ENCODE measurements around the gene NOXO1.

NOXO1 gene

GRCh38 chr16:1997494-1998359 is 16.5 kb upstream of the NOXO1 start:
- DNase-seq (ENCODE audit: low read depth in 2 of 2), result no peak

GRCh38 chr16:1993731-1994131 is 12.5 kb upstream of the NOXO1 start:
- no peak for DNase-seq (ENCODE audit: low read depth in 2 of 2)

GRCh38 chr16:1992704-1993317 is 11.5 kb upstream of the NOXO1 start:
- no peak for DNase-seq (ENCODE audit: low read depth in 2 of 2)

GRCh38 chr16:1991948-1992703 is 10.9 kb upstream of the NOXO1 start:
- peak; percentile 83 to 85 for DNase-seq (ENCODE audit: low read depth in 2 of 2)

GRCh38 chr16:1991588-1991947 is 10.3 kb upstream of the NOXO1 start:
- no peak for DNase-seq (ENCODE audit: low read depth in 2 of 2)

- no peak for DNase-seq (ENCODE audit: low read depth in 2 of 2)
Measured at GRCh38 chr16:1991135-1991551, 9.9 kb upstream of the NOXO1 start.

- DNase-seq (ENCODE audit: low read depth in 2 of 2), result no peak
Measured at GRCh38 chr16:1990351-1991134, 9.3 kb upstream of the NOXO1 start.

- DNase-seq (ENCODE audit: low read depth in 2 of 2), result no peak
Measured at GRCh38 chr16:1990101-1990350, 8.8 kb upstream of the NOXO1 start.

- DNase-seq (ENCODE audit: low read depth in 2 of 2), result no peak
Measured at GRCh38 chr16:1989209-1990100, 8.2 kb upstream of the NOXO1 start, which contains the start of gene SYNGR3. Gene SYNGR3, plus strand, starts transcription at chr16:1989970. Its CDS starts 133 bp downstream, at chr16:1990103.

GRCh38 chr16:1987198-1987597 is 5.9 kb upstream of the NOXO1 start:
- DNase-seq (ENCODE audit: low read depth in 2 of 2), result no peak

GRCh38 chr16:1985466-1986150 is 4.3 kb upstream of the NOXO1 start:
- DNase-seq (ENCODE audit: low read depth in 2 of 2), result no peak

GRCh38 chr16:1984347-1985225 is 3.3 kb upstream of the NOXO1 start:
- no peak for DNase-seq (ENCODE audit: low read depth in 2 of 2)

- peak; percentile 73 for DNase-seq (ENCODE audit: low read depth in 2 of 2)
Measured at GRCh38 chr16:1983544-1984346, 2.5 kb upstream of the NOXO1 start, which contains the start of gene GFER. Gene GFER, plus strand, starts transcription at chr16:1984193. Its CDS starts 26 bp downstream, at chr16:1984219.

- DNase-seq (ENCODE audit: low read depth in 2 of 2), result no peak
Measured at GRCh38 chr16:1982991-1983543, 1.8 kb upstream of the NOXO1 start.

GRCh38 chr16:1982013-1982433 is 754 bp upstream of the NOXO1 start:
- no peak for DNase-seq (ENCODE audit: low read depth in 2 of 2)

- no peak for DNase-seq (ENCODE audit: low read depth in 2 of 2)
Measured at GRCh38 chr16:1980770-1981087, 540 bp downstream of the NOXO1 start.

- DNase-seq (ENCODE audit: low read depth in 2 of 2), result no peak
Measured at GRCh38 chr16:1980030-1980769, 1.1 kb downstream of the NOXO1 start.
